ENCODE measurements around the gene PRM3.
A peak's percentile ranks its signal among the peaks of the same experiment; 100 is the strongest.
"Not testable (repeated sequence)": the region's sequence is repeated elsewhere in the genome, so short reads cannot be mapped to it uniquely, and the experiment has no call there.

PRM3 gene

DNA sequence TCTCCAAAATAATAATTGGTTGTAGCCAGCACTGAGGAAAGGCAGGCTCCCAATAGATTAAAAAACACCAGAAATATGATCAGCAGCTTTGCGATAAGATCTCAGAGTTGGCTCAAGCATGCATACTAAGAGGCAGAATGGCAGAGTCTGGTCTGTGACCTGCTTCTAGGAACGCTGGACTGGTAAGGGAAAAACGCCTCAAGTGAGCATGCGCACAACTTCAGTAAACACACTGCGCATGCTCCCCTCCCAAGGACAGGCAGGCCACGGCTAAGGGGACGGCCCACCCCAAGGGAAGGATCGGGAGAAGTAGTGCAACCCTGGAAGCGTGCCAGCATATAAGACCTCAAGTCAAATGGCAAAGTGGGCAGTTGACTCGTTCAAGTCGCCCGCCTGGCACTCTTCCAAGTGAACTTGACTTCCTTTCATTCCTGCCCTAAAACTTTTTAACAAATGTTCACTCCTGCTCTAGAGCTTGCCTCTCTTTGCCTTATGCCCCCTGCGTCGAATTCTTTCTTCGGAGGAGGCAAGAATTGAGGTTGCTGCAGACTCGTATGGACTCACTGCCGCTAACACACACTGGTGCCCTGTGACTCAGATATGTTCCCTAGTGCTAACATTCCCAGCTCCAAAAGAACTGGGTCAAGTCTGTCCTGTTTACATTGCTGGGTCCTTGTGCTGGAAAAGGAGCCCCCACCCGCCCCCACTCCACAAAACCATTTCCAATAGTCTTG lies 30.1 kb upstream of the PRM3 start:
- DNase-seq (ENCODE audit: low spot score): no peak

GRCh38 chr16:11302977-11303376 lies 29.5 kb upstream of the PRM3 start:
- DNase-seq (ENCODE audit: low spot score): no peak

DNA sequence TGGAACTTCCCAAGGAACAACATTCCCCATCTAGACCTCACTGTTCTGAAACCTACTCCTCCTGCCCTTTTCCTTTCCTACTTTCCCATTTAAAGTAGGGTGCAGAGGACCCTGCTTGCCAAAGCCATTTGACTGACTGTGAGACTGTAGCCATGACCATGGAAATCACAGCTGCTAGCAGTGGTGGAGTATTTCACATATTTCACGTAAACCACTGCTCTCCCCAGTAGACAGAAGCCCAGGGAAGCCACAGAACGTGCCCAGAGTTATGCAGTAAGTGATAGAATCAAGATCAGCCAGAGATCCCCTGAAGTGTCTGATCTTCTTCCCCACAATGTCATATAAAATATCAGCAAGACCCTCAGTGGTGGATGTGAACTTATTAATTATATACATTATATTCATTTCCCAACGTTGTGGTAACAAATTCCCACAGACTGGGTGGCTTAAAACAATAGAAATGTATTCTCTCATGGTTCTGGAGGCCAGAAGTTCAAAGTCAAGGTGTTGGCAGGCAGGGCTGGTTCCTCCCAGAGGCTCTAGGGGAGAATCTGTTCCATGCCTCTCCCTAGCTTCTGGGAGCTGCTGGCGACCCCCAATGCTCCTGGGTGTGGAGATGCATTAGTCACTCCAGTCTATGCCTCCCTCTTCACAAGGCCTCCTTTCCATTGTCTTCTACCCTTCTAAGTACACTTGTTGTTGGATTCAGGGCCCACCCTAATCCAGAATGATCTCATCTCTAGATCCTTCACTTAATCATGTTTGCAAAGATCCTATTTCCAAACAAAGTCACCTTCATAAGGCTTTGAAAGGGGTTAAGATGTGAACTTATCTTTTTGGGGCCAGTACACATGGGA lies 28.4 kb upstream of the PRM3 start:
- DNase-seq (ENCODE audit: low spot score): no peak

DNA sequence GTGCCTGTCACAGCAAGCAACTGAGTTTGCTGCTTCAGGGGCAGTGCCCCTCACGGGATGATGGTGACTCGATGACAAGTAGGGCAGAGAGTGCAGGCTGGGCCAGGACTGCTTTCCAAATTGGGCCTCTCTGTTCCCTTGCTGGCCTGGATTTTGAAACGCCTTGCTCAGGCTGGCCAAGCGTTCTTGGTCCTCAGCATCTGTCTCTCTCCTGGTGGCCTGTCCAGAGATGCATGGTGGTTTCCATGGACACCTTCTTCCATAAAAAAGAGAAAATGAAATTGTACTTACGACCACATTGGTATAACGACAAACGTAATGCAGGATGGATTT lies 27.1 kb upstream of the PRM3 start:
- no peak for DNase-seq (ENCODE audit: low spot score)

DNA sequence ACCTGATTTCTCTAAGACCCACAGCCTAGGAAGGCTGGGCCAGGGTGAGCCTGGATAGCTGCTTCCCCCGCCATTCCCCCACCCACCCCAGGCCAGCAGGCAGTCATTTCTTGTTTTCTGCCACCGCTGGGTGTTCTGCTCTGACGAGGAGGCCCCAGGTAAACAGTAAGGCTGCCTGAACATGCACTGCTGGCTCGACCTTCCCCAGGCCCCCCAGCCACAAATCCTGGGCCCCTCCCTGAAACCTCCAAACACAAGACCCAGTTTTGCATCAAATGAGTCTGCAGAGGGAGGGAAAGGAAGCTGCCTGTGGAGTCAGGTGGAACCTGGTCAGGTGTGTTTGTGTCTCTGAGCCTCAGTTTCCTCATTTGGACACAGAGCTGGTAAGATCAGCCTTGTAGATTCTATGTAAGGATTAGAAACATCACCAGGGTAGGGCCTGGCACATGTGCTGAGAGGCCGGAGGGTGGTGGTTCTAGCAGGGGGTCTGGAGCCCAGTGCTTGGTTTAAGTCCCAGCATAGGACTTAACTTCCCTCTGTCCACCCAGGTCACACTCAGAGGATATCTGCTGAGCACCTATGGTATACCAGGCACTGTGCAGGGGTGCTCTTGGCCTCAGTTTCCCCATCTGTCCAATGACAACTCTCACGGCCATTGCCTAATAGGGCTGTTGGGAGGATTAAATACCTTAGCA lies 26.6 kb upstream of the PRM3 start:
- DNase-seq (ENCODE audit: low spot score): no peak

- not testable (repeated sequence) for DNase-seq (ENCODE audit: low spot score)
These were observed 25.6 kb upstream of the PRM3 start for GRCh38 chr16:11298950-11299547.

DNA sequence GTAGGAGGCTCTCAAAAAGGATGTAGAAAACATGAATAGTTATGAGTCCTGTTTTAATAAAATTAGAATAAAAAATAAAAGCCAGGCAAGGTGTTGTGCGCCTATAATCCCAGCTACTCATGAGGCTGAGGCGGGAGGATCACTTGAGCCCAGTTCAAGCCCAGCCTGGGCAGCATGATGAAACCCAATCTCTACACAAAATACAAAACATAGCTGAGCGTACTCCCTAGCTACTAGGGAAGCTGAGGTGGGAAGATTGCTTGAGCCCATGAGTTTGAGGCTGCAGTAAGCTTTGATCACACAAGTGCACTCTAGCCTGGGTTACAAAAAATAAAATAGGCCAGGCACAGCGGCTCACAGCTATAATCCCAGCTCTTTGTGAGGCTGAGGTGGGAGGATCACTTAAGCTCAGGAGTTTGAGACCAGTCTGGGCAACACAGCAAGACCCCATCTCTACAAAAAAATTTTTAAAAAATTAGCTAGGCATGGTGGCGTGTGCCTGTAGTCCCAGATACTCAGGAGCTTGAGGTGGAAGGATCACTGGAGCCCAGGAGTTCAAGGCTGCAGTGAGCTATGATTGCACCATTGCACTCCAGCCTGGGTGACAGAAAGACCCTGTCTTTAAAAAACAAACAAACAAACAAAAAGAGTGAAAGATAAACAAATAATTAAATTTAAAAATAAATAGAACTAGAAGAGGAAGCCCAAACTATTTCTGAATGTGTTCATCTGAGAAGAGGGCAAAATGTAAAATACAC lies 24.9 kb upstream of the PRM3 start:
- DNase-seq (ENCODE audit: low spot score): no peak

DNA sequence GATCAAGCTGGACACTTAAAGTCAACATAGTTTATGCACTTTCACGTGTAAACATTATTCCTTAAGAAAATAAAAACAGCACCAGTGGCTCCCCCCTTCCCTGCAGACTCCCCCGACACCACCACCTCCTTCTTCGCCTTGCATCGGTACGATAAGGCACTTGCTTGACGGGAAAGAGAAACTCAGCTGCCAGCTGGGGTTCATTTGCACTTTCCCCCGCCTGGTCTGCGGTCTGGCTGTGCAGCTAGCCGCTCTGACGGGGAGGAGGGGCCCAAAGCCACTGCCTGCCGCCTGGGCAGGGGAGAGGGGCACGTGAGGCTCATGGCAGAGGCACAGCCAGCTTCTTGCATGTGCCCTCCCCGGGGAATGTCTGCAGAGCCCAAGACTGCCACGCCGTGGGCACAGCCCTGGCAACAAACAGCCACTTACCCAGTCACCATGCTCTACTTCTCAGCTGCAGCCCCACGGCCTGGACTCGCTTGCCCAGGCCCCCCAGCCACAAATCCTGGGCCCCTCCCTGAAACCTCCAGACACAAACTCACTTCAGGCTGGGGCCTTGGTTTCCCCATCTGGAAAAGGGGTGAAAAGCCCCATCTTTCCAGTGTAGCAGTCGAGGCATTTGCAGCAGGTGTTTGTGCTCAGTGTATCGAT lies 24.2 kb upstream of the PRM3 start:
- DNase-seq (ENCODE audit: low spot score): peak; percentile 53

DNA sequence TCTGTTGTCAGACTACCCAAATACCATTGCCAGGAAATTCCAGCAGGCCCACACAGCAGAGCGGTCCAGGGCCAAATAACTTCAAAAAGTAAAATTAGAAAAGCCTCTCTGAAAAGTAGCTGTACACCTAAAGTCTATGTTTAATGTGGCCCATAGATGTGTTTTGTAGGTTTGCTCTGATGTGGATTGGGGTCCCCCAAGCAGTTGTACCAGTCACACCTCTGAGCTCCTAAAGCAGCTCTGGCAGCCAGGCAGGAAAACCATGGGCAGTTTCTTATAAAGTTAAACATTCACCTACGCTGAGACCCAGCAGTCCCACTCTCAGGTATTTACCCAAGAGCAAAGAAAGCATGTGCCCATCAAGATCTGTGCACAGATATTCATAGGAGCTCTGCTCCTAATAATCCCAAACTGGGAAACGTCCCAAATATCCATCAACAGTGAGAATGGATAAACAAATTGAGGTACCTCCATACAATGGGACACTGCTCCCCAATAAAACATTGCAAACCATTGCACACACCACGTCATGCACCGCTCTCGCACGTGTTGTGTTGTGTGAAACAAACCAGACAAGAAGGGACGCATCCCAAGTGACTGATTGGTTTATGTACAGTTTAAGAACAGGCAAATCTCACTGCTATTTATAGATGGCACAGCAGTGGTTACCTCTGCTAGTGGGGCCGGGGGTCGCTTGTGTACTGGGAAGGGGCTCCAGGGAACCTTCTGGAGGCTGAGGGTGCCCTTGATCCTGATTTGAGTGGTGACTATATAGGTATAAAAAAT lies 23.5 kb upstream of the PRM3 start:
- no peak for DNase-seq (ENCODE audit: low spot score)

DNA sequence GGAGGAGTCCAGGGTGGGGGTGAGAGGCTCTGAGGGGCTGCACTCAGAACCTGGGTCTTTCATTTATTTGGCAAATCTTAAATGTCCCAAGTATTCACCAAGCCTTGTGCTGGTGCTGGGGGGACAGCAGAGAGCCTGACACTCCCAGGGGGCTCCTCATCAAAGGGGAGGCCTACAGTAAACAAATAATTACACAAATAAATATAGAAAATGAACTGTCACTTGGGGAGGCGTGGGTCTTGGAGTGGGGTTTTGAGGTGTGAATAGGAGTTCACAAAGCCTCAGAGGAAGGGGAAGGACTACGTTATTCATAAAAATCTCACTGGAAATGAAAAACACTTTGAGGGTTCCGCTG lies 22.9 kb upstream of the PRM3 start:
- no peak for DNase-seq (ENCODE audit: low spot score)

GRCh38 chr16:11295672-11296071 lies 22.2 kb upstream of the PRM3 start:
- DNase-seq (ENCODE audit: low spot score): no peak

DNA sequence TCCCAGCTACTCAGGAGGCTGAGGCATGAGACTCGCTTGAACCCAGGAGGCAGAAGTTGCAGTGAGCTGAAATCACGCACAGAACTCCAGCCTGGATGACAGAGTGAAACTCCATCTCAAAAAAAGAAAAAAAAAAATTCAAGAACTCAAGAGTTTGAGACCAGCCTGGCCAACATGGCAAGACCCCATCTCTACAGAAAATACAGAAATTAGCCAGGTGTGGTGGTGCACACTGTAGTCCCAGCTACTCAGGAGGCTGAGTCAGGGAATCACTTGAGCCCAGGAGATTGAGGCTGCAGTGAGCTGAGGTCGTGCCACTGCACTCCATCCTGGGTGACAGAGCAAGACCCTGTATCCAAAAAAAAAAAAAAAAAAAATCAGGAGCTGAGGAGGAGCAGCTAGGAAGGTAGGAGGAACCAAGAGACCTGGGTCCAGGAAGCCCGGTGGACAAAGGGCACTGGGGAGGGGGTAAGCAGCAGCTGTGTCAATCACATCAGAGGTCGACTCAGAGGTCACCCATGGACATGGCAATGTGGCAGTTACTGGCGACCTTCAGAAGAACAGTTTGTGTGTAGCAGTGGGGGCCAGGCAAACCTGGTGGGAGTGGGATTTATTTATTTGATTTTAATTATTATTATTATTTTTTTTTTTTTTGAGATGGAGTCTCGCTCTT lies 18.8 kb upstream of the PRM3 start:
- no peak for DNase-seq (ENCODE audit: low spot score)

DNA sequence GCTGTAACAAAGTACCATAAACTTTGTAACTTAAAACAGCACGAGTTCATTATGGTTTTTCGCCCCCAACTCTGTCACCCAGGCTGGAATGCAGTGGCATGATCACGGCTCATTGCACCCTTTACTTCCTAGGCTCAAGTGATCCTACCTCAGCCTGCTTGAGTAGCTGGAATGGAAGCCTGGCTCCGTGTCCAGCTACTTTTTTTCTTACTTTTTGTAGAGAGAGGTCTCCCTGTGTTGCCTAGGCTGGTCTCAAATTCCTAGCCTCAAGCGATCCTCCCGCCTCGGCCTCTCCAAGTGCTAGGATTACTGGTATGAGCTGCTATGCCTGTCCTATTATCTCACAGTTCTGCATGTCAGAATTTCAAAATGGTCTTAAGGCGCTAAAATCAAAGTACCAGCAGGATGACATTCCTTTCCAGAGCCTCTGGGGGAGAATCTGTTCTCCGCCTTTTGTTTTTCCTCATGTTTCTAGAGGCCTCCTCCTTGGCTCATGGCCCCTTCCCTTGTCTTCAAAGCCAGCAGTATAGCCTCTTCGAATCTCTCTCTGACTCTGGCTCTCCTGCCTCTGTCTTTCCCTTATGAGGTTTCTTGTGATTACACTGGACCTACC lies 17.8 kb upstream of the PRM3 start:
- DNase-seq (ENCODE audit: low spot score): no peak

DNA sequence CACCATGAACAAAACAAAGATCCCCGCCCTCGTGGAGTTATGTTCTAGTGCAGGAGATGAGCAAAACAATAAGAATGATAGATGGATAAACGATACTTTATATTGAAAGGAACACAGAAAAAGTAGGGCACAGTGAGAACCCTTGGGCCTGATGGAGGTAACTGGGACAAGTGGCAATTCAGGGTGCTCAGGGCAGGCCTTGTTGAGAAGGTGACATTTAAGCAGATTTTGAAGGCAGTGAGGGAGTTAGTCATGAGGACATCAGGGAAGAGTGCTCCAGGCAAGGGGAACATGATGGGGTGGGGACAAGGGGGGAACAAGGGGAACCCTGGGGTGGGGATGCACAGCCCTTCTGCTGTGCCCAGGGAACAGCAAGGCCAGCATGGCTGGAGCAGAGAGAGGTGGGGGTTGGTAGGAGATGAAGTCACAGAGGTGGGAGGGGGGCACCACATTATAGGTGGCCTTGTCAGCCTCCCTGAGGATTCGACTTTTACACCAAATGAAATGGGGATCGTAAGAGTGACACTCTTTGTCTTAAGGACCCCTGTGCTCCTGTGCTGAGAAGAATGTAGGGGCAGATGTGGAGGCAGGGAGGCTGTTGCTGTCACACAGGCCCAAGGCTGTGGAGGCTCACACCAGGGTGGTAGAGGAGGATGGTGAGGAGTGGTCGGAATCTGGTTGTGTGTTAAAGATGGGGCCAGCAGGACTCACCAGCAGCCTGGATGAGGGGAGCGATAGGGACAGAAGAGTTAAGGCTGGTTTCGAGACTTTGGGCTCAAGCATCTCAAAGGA lies 16.9 kb upstream of the PRM3 start:
- DNase-seq (ENCODE audit: low spot score): no peak

DNA sequence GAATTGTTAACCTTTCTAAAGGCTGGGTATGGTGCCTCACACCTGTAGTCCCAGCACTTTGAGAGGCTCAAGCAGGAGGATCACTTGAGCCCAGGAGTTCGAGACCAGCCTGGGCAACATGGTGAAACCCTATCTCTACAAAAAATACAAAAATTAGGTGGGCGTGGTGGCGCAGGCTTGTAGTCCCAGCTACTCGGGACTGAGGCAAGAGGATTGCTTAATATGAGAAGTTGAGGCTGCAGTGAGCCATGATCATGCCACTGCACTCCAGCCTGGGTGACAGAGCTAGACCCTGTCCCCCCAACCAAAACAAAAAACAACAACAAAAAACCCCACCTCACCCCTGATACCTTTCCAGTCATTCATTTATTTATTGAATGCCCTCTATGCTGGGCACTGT lies 16.3 kb upstream of the PRM3 start:
- not testable (repeated sequence) for DNase-seq (ENCODE audit: low spot score)

- DNase-seq (ENCODE audit: low spot score): no peak
These were observed 15.8 kb upstream of the PRM3 start for GRCh38 chr16:11289202-11289601.

DNA sequence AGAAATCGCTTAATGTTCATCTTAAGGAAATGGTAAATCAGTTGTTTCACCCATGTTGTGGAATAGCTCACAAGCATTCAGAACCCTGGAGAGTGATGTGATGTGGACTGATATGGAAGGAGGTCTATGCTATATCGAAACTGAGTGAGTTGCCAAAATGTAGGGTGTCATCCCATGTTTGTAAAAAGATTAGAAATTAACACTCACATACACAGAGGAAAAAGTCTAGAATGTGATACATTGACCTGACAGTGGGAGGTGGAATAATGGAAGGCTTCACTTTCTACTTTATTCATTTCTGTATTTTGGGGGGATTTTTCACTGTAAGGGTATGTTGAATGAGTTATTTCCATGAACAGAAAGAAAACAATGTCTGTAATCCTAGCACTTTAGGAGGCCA lies 12.4 kb upstream of the PRM3 start:
- DNase-seq (ENCODE audit: low spot score): no peak

GRCh38 chr16:11283820-11284248 lies 10.4 kb upstream of the PRM3 start:
- DNase-seq (ENCODE audit: low spot score): no peak
